HepG2 (cell line): Measurements from ENCODE around the gene AKAIN1. TPM values are rescaled to one million over a fixed set of nuclear protein-coding genes. Genes with fewer than 3 reads are reported as not detected.

ENCODE experiments used
- ARID2 ChIP-seq: sonication (generic); formaldehyde crosslinking; IDR thresholded peaks from 2 replicates; pipeline ENCODE4 v1.8.1; 2022; ENCODE audit warnings: mild to moderate bottlenecking, missing genetic modification reagents, borderline replicate concordance
- BCL3 ChIP-seq: sonication (generic); formaldehyde crosslinking; IDR thresholded peaks from 2 replicates; pipeline ENCODE4 v1.5.1; 2020; ENCODE audit warnings: mild to moderate bottlenecking, missing genetic modification reagents, moderate library complexity
- ELF1 ChIP-seq: sonication (generic); formaldehyde crosslinking; IDR thresholded peaks from 2 replicates; pipeline ENCODE4 v1.4.0; 2020; ENCODE audit warnings: missing genetic modification reagents
- FOSL2 ChIP-seq: sonication (generic); formaldehyde crosslinking; IDR thresholded peaks from 2 replicates; pipeline ENCODE4 v1.4.0; 2020; ENCODE audit warnings: missing genetic modification reagents
- GFI1 ChIP-seq: sonication (generic); formaldehyde crosslinking; IDR thresholded peaks from 2 replicates; pipeline ENCODE4 v1.5.0; 2020; ENCODE audit warnings: missing genetic modification reagents, mild to moderate bottlenecking, borderline replicate concordance
- HOXA9 ChIP-seq: sonication (generic); formaldehyde crosslinking; IDR thresholded peaks from 2 replicates; pipeline ENCODE4 v1.8.1; 2022; ENCODE audit warnings: missing genetic modification reagents, mild to moderate bottlenecking, moderate library complexity, borderline replicate concordance
- IRF2 ChIP-seq: IDR thresholded peaks from 2 replicates; pipeline ENCODE4 v1.6.1; 2018; ENCODE audit warnings: missing genetic modification reagents, missing compliant biosample characterization
- KLF16 ChIP-seq, 2 experiments: sonication (generic) in 1 of 2; formaldehyde crosslinking in 1 of 2; IDR thresholded peaks; 2 replicates each; pipeline versions ENCODE4 v1.6.1 to v1.8.0; 2016 to 2023; ENCODE audit warnings: missing genetic modification reagents in 2 of 2, missing compliant biosample characterization in 1 of 2
- MBNL3 ChIP-seq: fragments of 250-450 bp; sonication (Bioruptor Pico); conservative IDR thresholded peaks from 2 replicates; pipeline ENCODE4 v1.8.0; 2022; ENCODE audit warnings: mild to moderate bottlenecking, inconsistent platforms
- POLR2AphosphoS5 ChIP-seq: IDR thresholded peaks from 2 replicates; pipeline ENCODE4 v1.6.1; 2012; ENCODE audit warnings: low read depth, low read length
- RCOR2 ChIP-seq: IDR thresholded peaks from 2 replicates; pipeline ENCODE4 v1.6.1; 2016; ENCODE audit warnings: missing biosample characterization, missing genetic modification reagents
- RNF2 ChIP-seq: fragments of 450-650 bp; conservative IDR thresholded peaks from 2 replicates; pipeline ENCODE4 v1.6.1; 2016; ENCODE audit warnings: low read depth
- SNAI1 ChIP-seq: sonication (generic); formaldehyde crosslinking; IDR thresholded peaks from 2 replicates; pipeline ENCODE4 v1.5.0; 2020; ENCODE audit warnings: mild to moderate bottlenecking, missing genetic modification reagents, borderline replicate concordance
- ZNF354B ChIP-seq: sonication (generic); formaldehyde crosslinking; IDR thresholded peaks from 2 replicates; pipeline ENCODE4 v1.8.0; 2022; ENCODE audit warnings: mild to moderate bottlenecking, missing genetic modification reagents
- ZNF501 ChIP-seq: sonication (generic); formaldehyde crosslinking; IDR thresholded peaks from 2 replicates; pipeline ENCODE4 v1.5.1; 2020; ENCODE audit warnings: mild to moderate bottlenecking, moderate library complexity, missing genetic modification reagents
- ZNF709 ChIP-seq: sonication (generic); formaldehyde crosslinking; IDR thresholded peaks from 2 replicates; pipeline ENCODE4 v1.5.0; 2020; ENCODE audit warnings: mild to moderate bottlenecking, missing genetic modification reagents
- ZSCAN29 ChIP-seq: sonication (generic); formaldehyde crosslinking; conservative IDR thresholded peaks from 2 replicates; pipeline ENCODE4 v1.4.0; 2020; ENCODE audit warnings: mild to moderate bottlenecking, missing genetic modification reagents
- ZXDC ChIP-seq: sonication (generic); formaldehyde crosslinking; IDR thresholded peaks from 2 replicates; pipeline ENCODE4 v1.5.0; 2020; ENCODE audit warnings: mild to moderate bottlenecking, missing genetic modification reagents
- polyA plus RNA-seq, 8 experiments: library from polyadenylated mRNA; depleted of rRNA in 3 of 8; stranded (reverse) in 7 of 8; unstranded in 1 of 8; fragments of >200 nt; fragmentation: Illumina TruSeq in 4 of 8; extraction: Trizol in 4 of 8; gene quantifications; 2 replicates each; pipeline versions ENCODE4 v1.2.1 to v1.2.3, GENCODE V29; 2011 to 2016; ENCODE audit warnings: low read depth in 4 of 8, missing spikeins in 1 of 8, mixed read lengths in 1 of 8; ENCODE audit not compliant: insufficient read depth in 1 of 8
- total RNA-seq, 5 experiments: library from RNA; depleted of rRNA; stranded (reverse); fragments of >200 nt; fragmentation: Illumina TruSeq; extraction: Trizol; gene quantifications; 2 replicates each; pipeline ENCODE4 v1.2.3, GENCODE V29; 2016; ENCODE audit warnings: low read depth in 1 of 5
- TF ChIP-seq, protein P1 (sequence below): sonication (generic); formaldehyde crosslinking; IDR thresholded peaks from 2 replicates; pipeline ENCODE4 v1.8.1; 2023; ENCODE audit warnings: mild to moderate bottlenecking, moderate library complexity, missing genetic modification reagents
- TF ChIP-seq, protein P2 (sequence below): sonication (generic); formaldehyde crosslinking; IDR thresholded peaks from 2 replicates; pipeline ENCODE4 v1.4.0; 2020; ENCODE audit warnings: missing genetic modification reagents, borderline replicate concordance

AKAIN1 gene
- total and polyA plus RNA-seq, 2 of the 13 experiments (the other 11 are each of a cell fraction or from before 2014, with no cell fraction given) = not detected

- TF ChIP-seq, protein P1, sequence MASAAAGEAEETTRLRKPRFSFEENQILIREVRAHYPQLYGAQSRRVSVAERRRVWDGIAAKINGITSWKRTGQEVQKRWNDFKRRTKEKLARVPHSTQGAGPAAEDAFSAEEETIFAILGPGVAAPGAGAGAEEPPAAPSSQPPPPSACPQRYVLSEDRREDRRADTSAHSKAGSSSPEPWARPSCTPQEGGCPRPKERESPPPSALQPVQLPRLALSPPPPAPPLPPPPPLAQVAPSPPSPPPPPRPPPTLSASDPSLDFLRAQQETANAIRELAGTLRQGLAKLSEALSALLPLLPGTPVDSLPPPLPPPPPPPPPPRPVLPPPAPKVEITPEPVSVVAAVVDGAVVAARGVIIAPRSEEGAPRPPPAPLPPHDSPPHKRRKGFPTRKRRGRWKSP (CRISPR knock-in tag) = peak; percentile 83; the same call in 1 of the 2 replicates
- TF ChIP-seq ARID2 (CRISPR knock-in tag) (0 out of 2 replicates have a peak, but pooled peaks have one; percentile 75), MBNL3 (CRISPR knock-in tag) (no peak), BCL3 (CRISPR knock-in tag) (peak; percentile 84; the same call in 1 of the 2 replicates), POLR2AphosphoS5 (peak; percentile 72), IRF2 (peak; percentile 33; the same call in 1 of the 2 replicates), HOXA9 (CRISPR knock-in tag) (peak; percentile 70), ZNF354B (CRISPR knock-in tag) (peak; percentile 93; the same call in 1 of the 2 replicates), ZXDC (CRISPR knock-in tag) (no peak), ELF1 (CRISPR knock-in tag) (peak; percentile 32), ZNF709 (CRISPR knock-in tag) (peak; percentile 0; the same call in 1 of the 2 replicates), GFI1 (CRISPR knock-in tag) (no peak), ZNF501 (CRISPR knock-in tag) (peak; percentile 87), ZSCAN29 (peak; percentile 60), FOSL2 (CRISPR knock-in tag) (peak; percentile 34; the same call in 1 of the 2 replicates), KLF16 (CRISPR knock-in tag; IDR thresholded peaks at IDR 0.05) (peak in 1 of 2 experiments; percentile 92; a peak in 2 of 4 replicates), RCOR2 (no peak), SNAI1 (no peak), RNF2 (peak; percentile 65)
- TF ChIP-seq, protein P2, sequence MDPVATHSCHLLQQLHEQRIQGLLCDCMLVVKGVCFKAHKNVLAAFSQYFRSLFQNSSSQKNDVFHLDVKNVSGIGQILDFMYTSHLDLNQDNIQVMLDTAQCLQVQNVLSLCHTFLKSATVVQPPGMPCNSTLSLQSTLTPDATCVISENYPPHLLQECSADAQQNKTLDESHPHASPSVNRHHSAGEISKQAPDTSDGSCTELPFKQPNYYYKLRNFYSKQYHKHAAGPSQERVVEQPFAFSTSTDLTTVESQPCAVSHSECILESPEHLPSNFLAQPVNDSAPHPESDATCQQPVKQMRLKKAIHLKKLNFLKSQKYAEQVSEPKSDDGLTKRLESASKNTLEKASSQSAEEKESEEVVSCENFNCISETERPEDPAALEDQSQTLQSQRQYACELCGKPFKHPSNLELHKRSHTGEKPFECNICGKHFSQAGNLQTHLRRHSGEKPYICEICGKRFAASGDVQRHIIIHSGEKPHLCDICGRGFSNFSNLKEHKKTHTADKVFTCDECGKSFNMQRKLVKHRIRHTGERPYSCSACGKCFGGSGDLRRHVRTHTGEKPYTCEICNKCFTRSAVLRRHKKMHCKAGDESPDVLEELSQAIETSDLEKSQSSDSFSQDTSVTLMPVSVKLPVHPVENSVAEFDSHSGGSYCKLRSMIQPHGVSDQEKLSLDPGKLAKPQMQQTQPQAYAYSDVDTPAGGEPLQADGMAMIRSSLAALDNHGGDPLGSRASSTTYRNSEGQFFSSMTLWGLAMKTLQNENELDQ (CRISPR knock-in tag) = no peak
Observed at GRCh38 chr18:5237723-5238370, 40.8 kb upstream of the AKAIN1 start (continued).
